ES-I3 (cell line): ENCODE measurements around the gene SDK1.

Experiments used
- H3K36me3 ChIP-seq: 2 replicates; pipeline ENCODE4 v1.6.1; 2013; ENCODE audit warnings: mild to moderate bottlenecking, low read length, control low read depth, moderate library complexity; ENCODE audit not compliant: insufficient read depth
- H3K4me1 ChIP-seq: 2 replicates; pipeline ENCODE4 v1.6.1; 2013; ENCODE audit warnings: mild to moderate bottlenecking, control low read depth, low read length; ENCODE audit not compliant: insufficient read depth
- H3K9ac ChIP-seq: 2 replicates; pipeline ENCODE4 v1.6.1; 2013; ENCODE audit warnings: low read depth, mild to moderate bottlenecking, low read length, moderate library complexity
- H3K9me3 ChIP-seq: 2 replicates; pipeline ENCODE4 v1.6.1; 2013; ENCODE audit warnings: mild to moderate bottlenecking, low read length, moderate library complexity; ENCODE audit not compliant: control insufficient read depth, insufficient read depth

Gene SDK1

GRCh38 chr7:3895341-3896116 lies 594.5 kb downstream of the SDK1 start:
- H3K4me1 ChIP-seq, result no peaks in the 10 kb centered on the region
- H3K36me3 ChIP-seq, result no peaks in the 10 kb centered on the region
- H3K9me3 ChIP-seq, result no peaks in the 10 kb centered on the region
- H3K9ac ChIP-seq, result no peak overlapping the region

- no peaks in the 10 kb centered on the region for H3K4me1 ChIP-seq
- no peaks in the 10 kb centered on the region for H3K36me3 ChIP-seq
- H3K9ac ChIP-seq, result no peak overlapping the region
- H3K9me3 ChIP-seq, result no peaks in the 10 kb centered on the region
These were observed 595.2 kb downstream of the SDK1 start for GRCh38 chr7:3896169-3896765.

DNA sequence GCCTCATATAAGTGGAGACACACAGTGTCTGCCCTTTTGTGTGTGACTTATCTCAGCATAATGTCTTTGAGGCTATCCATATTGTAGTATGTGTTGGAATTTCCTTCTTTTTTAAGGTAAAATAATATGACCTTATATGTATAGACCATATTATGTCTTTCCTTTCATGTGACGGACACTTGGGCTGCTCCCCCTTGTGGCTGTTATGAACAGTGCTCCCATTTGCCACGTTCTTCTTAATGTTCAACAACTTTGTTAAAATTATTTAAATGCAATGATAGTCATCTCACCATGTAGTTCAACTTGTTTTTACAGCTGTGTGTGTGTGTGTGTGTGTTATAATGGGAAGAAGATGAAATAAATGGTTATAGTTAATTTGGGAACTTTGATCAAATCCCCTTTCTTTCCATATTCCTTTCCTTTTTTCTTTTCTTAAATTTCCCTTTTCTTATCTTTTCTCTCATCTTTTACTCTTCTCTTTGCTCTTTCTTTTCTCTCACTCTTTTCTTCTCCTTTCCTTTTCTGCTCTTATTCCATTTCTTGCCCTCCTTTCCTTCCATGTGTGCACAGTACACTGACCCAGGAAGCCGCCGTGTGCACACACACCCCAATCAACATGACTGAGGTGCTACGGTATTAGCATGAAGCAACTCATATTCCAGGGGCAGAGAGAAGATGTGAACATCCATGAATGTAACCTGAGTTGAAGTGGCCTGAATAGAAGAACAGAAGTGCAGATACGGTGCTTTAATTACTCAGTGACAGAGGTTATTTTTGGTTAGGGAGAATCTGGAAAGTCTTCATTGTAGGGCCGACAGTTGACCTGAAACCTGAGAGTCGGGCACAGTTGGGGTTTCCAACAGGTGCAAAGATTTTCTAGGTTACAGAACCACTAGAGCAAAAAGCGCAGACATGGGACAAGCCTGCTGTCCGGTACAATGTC lies 596.6 kb downstream of the SDK1 start:
- no peaks in the 10 kb centered on the region for H3K4me1 ChIP-seq
- no peaks in the 10 kb centered on the region for H3K9me3 ChIP-seq
- no peak overlapping the region for H3K9ac ChIP-seq
- H3K36me3 ChIP-seq, result no peaks in the 10 kb centered on the region

DNA sequence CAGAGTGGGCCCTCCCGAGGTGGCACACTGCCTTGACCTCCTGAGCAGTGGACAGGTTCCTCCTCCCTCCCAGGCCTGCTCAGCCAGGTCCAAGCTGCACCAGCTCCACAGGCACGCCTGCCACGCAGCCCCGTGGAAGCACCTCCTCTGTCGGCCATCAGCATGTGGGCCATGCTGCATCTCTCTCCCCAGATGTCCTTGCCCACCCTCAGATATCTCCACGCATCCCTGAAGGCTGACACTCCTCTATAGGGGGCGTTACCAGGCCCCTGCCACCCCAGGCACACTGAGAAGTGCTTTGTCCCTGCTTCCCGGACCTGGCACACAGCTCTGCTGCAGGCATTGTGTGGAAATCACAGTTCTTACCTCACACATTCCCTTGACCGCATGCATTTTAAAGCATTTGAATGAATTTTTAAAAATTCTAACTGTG lies 598.5 kb downstream of the SDK1 start:
- Histone ChIP-seq H3K36me3 (no peaks in the 10 kb centered on the region), H3K4me1 (no peaks in the 10 kb centered on the region), H3K9ac (no peak overlapping the region), H3K9me3 (no peaks in the 10 kb centered on the region)

DNA sequence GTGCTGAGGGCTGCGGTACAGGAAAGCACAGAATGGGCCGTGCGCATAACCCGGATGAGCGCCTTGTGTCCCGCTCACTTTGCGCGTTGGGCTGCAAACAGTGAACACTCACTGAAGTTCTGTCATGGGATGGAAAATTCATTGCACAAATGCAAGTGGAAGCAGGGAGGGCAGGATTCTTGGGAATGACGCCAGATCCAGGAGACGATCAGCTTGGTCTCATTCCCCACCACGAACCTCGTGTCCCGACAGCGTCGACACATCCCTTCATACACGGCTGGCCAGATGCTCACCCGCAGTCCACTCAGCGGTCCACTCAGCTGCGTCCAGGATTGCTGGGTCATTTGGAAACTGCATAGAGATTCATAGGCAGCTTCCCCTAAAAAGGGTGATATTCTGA lies 607.1 kb downstream of the SDK1 start:
- no peak overlapping the region for H3K9ac ChIP-seq
- H3K4me1 ChIP-seq, result no peaks in the 10 kb centered on the region
- no peaks in the 10 kb centered on the region for H3K9me3 ChIP-seq
- no peaks in the 10 kb centered on the region for H3K36me3 ChIP-seq

GRCh38 chr7:3909128-3909527 lies 608.1 kb downstream of the SDK1 start:
- H3K9ac ChIP-seq, result no peak overlapping the region
- H3K9me3 ChIP-seq, result no peaks in the 10 kb centered on the region
- no peaks in the 10 kb centered on the region for H3K36me3 ChIP-seq
- no peaks in the 10 kb centered on the region for H3K4me1 ChIP-seq

GRCh38 chr7:3910054-3910453 lies 609.0 kb downstream of the SDK1 start:
- Histone ChIP-seq H3K9me3 (no peaks in the 10 kb centered on the region), H3K4me1 (no peaks in the 10 kb centered on the region), H3K9ac (no peak overlapping the region)

GRCh38 chr7:3911685-3912084 lies 610.6 kb downstream of the SDK1 start:
- H3K9ac ChIP-seq, result no peak overlapping the region
- no peaks in the 10 kb centered on the region for H3K9me3 ChIP-seq
- H3K36me3 ChIP-seq, result no peaks in the 10 kb centered on the region
- no peaks in the 10 kb centered on the region for H3K4me1 ChIP-seq

More at GRCh38 chr7:3910054-3910453, 609.0 kb downstream of the SDK1 start:
- H3K36me3 ChIP-seq, result no peaks in the 10 kb centered on the region

- Histone ChIP-seq H3K4me1 (no peaks in the 10 kb centered on the region), H3K9ac (no peak overlapping the region), H3K9me3 (no peaks in the 10 kb centered on the region), H3K36me3 (no peaks in the 10 kb centered on the region)
These were observed 611.2 kb downstream of the SDK1 start for GRCh38 chr7:3912291-3912690.

DNA sequence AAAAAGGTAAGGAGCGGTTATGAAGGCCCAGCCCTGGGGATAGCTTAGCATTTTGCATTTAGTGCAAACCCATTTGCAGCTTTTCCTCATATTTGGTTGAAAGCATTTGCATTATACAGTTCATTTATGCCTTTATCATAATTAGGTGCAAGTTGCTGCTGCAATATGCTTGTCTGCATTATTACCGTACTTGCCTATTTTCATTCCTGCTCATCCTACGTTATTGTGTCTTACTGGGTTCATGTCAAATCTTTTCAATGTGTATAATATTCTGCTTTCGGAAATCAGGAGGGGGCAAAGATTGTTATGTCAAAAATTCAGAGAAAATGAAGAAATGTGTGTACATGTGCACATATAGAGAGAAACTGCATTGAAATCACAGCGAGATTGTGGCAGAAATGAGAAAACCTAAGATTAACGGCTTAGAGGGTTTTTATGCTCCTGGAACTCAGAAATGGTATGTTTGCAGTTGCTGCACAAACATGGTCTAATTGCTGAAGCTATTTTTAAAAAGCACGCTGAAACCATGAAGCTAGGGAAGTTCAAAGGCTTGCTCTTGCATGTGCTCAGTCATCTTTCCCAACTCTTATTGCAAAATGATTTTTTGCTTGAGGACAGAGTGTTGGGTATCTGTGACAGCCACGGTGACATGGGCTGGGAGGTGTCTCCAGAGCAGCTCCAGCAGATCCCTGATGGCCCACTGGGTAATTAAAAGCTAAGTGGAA lies 613.2 kb downstream of the SDK1 start:
- Histone ChIP-seq H3K4me1 (no peaks in the 10 kb centered on the region), H3K9ac (no peak overlapping the region)

DNA sequence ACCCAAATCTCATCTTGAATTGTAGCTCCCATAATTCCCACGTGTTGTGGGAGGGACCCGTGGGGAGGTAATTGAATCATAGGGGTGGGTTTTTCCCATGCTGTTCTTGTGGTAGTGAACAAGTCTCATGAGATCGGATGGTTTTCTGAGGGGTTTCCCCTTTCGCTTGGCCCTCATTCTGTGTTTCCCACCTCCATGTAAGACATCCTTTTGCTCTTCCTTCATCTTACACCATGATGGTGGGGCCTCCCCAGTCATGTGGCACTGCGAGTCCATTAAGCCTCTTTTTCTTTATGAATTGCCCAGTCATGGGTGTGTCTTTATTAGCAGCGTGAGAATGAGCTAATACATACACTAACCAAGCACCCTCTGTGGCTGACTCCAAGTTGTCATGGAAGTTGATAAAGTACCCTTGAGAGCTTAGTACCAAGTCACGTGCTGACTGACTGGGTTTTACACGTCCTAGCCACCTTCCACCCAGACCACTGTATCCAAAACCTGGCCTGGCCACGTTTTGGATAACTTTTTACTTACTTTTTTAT lies 614.4 kb downstream of the SDK1 start:
- H3K4me1 ChIP-seq, result no peaks in the 10 kb centered on the region
- no peaks in the 10 kb centered on the region for H3K36me3 ChIP-seq
- no peaks in the 10 kb centered on the region for H3K9me3 ChIP-seq
- no peak overlapping the region for H3K9ac ChIP-seq

More for the DNA sequence above, 613.2 kb downstream of the SDK1 start:
- H3K9me3 ChIP-seq, result no peaks in the 10 kb centered on the region
- no peaks in the 10 kb centered on the region for H3K36me3 ChIP-seq

GRCh38 chr7:3916146-3916545 lies 615.1 kb downstream of the SDK1 start:
- H3K4me1 ChIP-seq, result no peaks in the 10 kb centered on the region
- no peaks in the 10 kb centered on the region for H3K36me3 ChIP-seq
- no peaks in the 10 kb centered on the region for H3K9me3 ChIP-seq
- H3K9ac ChIP-seq, result no peak overlapping the region

- Histone ChIP-seq H3K36me3 (no peaks in the 10 kb centered on the region), H3K4me1 (peaks cover 6% of the 10 kb centered on the region; the same call in 1 of the 2 replicates), H3K9ac (no peak overlapping the region), H3K9me3 (no peaks in the 10 kb centered on the region)
These were observed 616.4 kb downstream of the SDK1 start for GRCh38 chr7:3917436-3917835.

DNA sequence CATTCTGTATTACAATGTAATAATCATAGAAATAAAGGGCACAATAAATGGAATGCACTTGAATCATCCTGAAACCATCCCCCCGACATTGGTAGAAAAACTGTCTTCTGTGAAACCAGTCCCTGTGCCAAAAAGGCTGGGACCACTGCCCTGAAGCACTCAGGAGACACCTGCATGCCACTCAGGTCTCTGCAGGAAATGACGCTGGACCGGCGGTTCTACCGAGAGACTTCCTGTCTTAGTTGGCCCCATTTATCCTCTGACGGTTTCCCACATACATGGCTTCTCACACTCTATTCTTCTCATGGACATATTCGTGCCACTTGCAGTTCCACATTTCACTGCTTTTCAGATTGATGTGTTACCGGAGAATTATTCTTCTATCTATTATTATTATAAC lies 617.5 kb downstream of the SDK1 start:
- H3K9ac ChIP-seq, result no peak overlapping the region
- H3K4me1 ChIP-seq, result peaks cover 10% of the 10 kb centered on the region; the same call in 1 of the 2 replicates
- no peaks in the 10 kb centered on the region for H3K36me3 ChIP-seq
- no peaks in the 10 kb centered on the region for H3K9me3 ChIP-seq
